HepG2 (cell line): Measurements from ENCODE around the gene TARP.

ENCODE experiments used
- ATAC-seq: fragments of 200-7000 bp; cut with Tn5 transposase; 3 replicates; pipeline ENCODE4 v1.9.1; 2020; ENCODE audit warnings: mild to moderate bottlenecking, moderate library complexity
- BruUV-seq: library from RNA; stranded (reverse); fragments of 400-500 nt; replicated peaks from 2 replicates; lab custom pipeline; 2021; lab: Mats Ljungman, UMichigan
- CTCF ChIA-PET: fragments of 300-600 bp; formaldehyde crosslinking; extraction: SDS; loops from one replicate; lab custom pipeline; 2021; ENCODE audit warnings: low total read pairs, inconsistent platforms, low intra/inter-chr PET ratio; lab: Yijun Ruan, JAX
- POLR2A ChIA-PET: fragments of 350-600 bp; sonication (Branson Sonifier 250); formaldehyde crosslinking; loops from one replicate; lab custom pipeline; 2020; ENCODE audit warnings: antibody characterized with exemption, inconsistent platforms; lab: Yijun Ruan, JAX
- DNase-seq: peaks from one replicate; pipeline ENCODE4 v3.0.0-alpha.2; 2015; ENCODE audit warnings: low spot score
- FAIRE-seq: peaks from 3 replicates; lab custom pipeline; 2011; peaks lifted over from hg19 to GRCh38; lab: Jason Lieb, UNC
- H2AFZ ChIP-seq: one replicate; pipeline ENCODE4 v1.6.1; 2011; ENCODE audit warnings: low read length, inconsistent platforms
- H3K27ac ChIP-seq: fragments of 300-600 bp; 3 replicates; pipeline ENCODE4 v1.8.0; 2011; ENCODE audit warnings: mixed run types, mild to moderate bottlenecking, mixed read lengths, low read length, inconsistent platforms; ENCODE audit not compliant: insufficient read depth; ENCODE audit errors: extremely low read length
- H3K27me3 ChIP-seq, 2 experiments: fragments of 200-600 bp in 1 of 2; 2 replicates in 1 of 2; 3 replicates in 1 of 2; pipeline versions ENCODE4 v1.6.0 to v1.8.0; 2011; ENCODE audit warnings: low read length in 2 of 2, mild to moderate bottlenecking in 2 of 2, moderate library complexity in 2 of 2, inconsistent platforms in 1 of 2; ENCODE audit not compliant: insufficient read depth in 2 of 2, control insufficient read depth in 1 of 2
- H3K36me3 ChIP-seq, 2 experiments: fragments of 200-600 bp in 1 of 2; replicated peaks in 1 of 2; 2 replicates in 1 of 2; 3 replicates in 1 of 2; pipeline versions ENCODE4 v1.5.1 to v1.8.0; 2011; ENCODE audit warnings: low read length in 2 of 2, inconsistent platforms in 1 of 2; ENCODE audit not compliant: insufficient read depth in 2 of 2, control insufficient read depth in 1 of 2
- H3K4me1 ChIP-seq: 2 replicates; pipeline ENCODE4 v1.5.1; 2012; ENCODE audit warnings: low read length, inconsistent platforms; ENCODE audit not compliant: insufficient read depth
- H3K4me2 ChIP-seq: 2 replicates; pipeline ENCODE4 v1.6.0; 2011; ENCODE audit warnings: low read depth, low read length, inconsistent platforms
- H3K4me3 ChIP-seq, 3 experiments: fragments of 200-600 bp in 1 of 3; sonication (generic), shearing (Covaris generic) in 1 of 3; replicated peaks in 1 of 3; 2 replicates each; pipeline ENCODE4 v1.5.1; 2011 to 2016; ENCODE audit warnings: low read length in 3 of 3, inconsistent platforms in 2 of 3, low read depth in 2 of 3, mild to moderate bottlenecking in 2 of 3, control low read depth in 1 of 3, mixed read lengths in 1 of 3; ENCODE audit not compliant: insufficient read depth in 1 of 3
- H3K79me2 ChIP-seq: one replicate; pipeline ENCODE4 v1.6.1; 2011; ENCODE audit warnings: low read length, inconsistent platforms; ENCODE audit not compliant: insufficient read depth
- H3K9ac ChIP-seq: 2 replicates; pipeline ENCODE4 v1.6.0; 2011; ENCODE audit warnings: mild to moderate bottlenecking, low read depth, low read length, inconsistent platforms; ENCODE audit not compliant: insufficient read depth
- H3K9me3 ChIP-seq: 2 replicates; pipeline ENCODE4 v1.5.1; 2012; ENCODE audit warnings: mild to moderate bottlenecking, low read length
- H4K20me1 ChIP-seq: 2 replicates; pipeline ENCODE4 v1.6.0; 2011; ENCODE audit warnings: inconsistent platforms, mild to moderate bottlenecking, low read length, moderate library complexity; ENCODE audit not compliant: insufficient read depth
- AGO2 ChIP-seq: fragments of 200-400 bp; formaldehyde crosslinking; optimal IDR thresholded peaks from 2 replicates; pipeline ENCODE3; 2017; ENCODE audit warnings: mild to moderate bottlenecking, low read depth, low read length, moderate library complexity
- GABPB1 ChIP-seq: IDR thresholded peaks from 2 replicates; pipeline ENCODE4 v1.6.1; 2016; ENCODE audit warnings: mild to moderate bottlenecking, missing genetic modification reagents, moderate library complexity, missing compliant biosample characterization
- HCFC1 ChIP-seq: fragments of 150-350 bp; IDR thresholded peaks from 2 replicates; pipeline ENCODE4 v1.6.1; 2014; ENCODE audit warnings: low read depth, low read length
- IKZF4 ChIP-seq: sonication (generic); formaldehyde crosslinking; IDR thresholded peaks from 2 replicates; pipeline ENCODE4 v1.5.1; 2020; ENCODE audit warnings: borderline replicate concordance, mild to moderate bottlenecking, low read depth, missing genetic modification reagents; ENCODE audit errors: not compliant biosample characterization
- SMYD3 ChIP-seq: sonication (generic); formaldehyde crosslinking; IDR thresholded peaks from 2 replicates; pipeline ENCODE4 v1.8.1; 2023; ENCODE audit warnings: mild to moderate bottlenecking, missing genetic modification reagents
- ZFP1 ChIP-seq: IDR thresholded peaks from 2 replicates; pipeline ENCODE4 v1.6.1; 2016
- ZNF577 ChIP-seq: sonication (generic); formaldehyde crosslinking; IDR thresholded peaks from 2 replicates; pipeline ENCODE4 v1.4.0; 2020; ENCODE audit warnings: mild to moderate bottlenecking, low read depth, missing genetic modification reagents, borderline replicate concordance
- ZNF777 ChIP-seq: sonication (generic); formaldehyde crosslinking; IDR thresholded peaks from 2 replicates; pipeline ENCODE4 v1.4.0; 2020; ENCODE audit warnings: missing genetic modification reagents
- WGBS: methylation state at CpG from one replicate; pipeline ENCODE4 v1.1.6; 2017; ENCODE audit warnings: low lambda C conversion rate; 5-methylcytosine and 5-hydroxymethylcytosine counted together
- in situ Hi-C: cut with HindIII; loops from 2 replicates; pipeline ENCODE4 v1.10.0; 2017; ENCODE audit warnings: low pct_unique_long_range_greater_than_20kb; ENCODE audit not compliant: extremely low pct_ligation_motif_present
- intact Hi-C: fragments of 100-400 bp; cut with micrococcal nuclease; formaldehyde crosslinking; loops from one replicate; pipeline ENCODE4 v1.10.0; 2022; ENCODE audit not compliant: unreplicated experiment

Gene TARP

DNA sequence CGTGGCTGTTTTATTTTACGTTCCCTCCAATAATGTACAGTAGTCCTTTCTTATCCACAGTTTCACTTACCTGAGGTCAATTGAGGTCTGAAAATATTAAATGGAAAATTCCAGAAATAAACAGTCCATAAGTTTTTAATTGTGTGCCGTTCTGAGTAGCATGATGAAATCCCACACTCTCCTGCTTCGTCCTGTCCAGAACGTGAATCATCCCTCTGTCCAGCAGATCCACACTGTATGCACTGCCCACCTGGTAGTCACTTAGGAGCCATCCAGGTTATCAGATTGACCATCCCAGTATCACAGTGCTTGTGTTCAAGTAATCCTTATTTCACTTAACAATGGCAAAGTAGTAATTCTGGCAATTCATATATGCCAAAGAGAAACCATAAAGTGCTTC lies 49.0 kb downstream of the TARP start:
- no peak overlapping the region for H2AFZ ChIP-seq
- no peak for TF ChIP-seq ZFP1 (CRISPR knock-in tag)
- TF ChIP-seq HCFC1 = no peak
- TF ChIP-seq SMYD3 (CRISPR knock-in tag) = no peak
- no peak for TF ChIP-seq IKZF4 (CRISPR knock-in tag)
- TF ChIP-seq ZNF577 (CRISPR knock-in tag) = no peak
- TF ChIP-seq, all 625 proteins: peak for 0
- Histone ChIP-seq H3K4me1 (no peaks in the 10 kb centered on the region), H3K9ac (no peak overlapping the region), H3K4me3 (no peak overlapping the region), H3K27me3 (no peaks in the 10 kb centered on the region), H3K27ac (no peak overlapping the region), H3K4me2 (no peak overlapping the region), H3K9me3 (no peaks in the 10 kb centered on the region), H3K36me3 (peaks cover 6 to 33% of the 10 kb centered on the region in 2 experiments; a peak in 4 of 5 replicates), H4K20me1 (no peaks in the 10 kb centered on the region), H3K79me2 (no peaks in the 10 kb centered on the region)
- no peak for FAIRE-seq
- CTCF ChIA-PET = no interaction called here
- POLR2A ChIA-PET = no interaction called here
- intact Hi-C loops = no loop called here
- in situ Hi-C loops = loop anchor here (5.0 kb wide), 2 partner anchors 117 to 322 kb away; no protein-coding TSS in a partner anchor
- no TSS peak for BruUV-seq
- WGBS = 93% methylated on average over 5 of the region's 5 CpGs
- no peak for ATAC-seq
- no peak for DNase-seq

DNA sequence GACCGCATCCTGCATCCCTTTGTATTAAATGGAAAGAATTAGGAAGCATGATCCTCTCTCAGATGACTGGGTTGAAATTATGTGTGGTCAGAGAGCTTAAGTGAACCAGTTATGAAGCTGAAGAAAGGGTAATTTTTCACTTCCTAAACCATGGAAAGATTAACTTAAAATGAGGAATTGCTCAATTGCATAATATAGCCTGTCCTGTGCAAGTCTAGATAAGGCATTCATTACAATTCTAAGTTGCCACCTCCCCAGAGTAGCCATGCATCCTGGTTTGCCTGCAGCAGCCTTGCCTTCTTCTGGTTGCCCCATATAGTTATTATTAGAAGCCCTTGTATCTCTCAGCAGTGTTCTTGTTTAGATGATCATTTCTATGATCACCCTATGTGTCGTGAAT lies 50.1 kb downstream of the TARP start:
- DNase-seq (no peak), ATAC-seq (no peak), FAIRE-seq (no peak)
- H4K20me1 ChIP-seq = no peaks in the 10 kb centered on the region
- no peak overlapping the region for H3K4me2 ChIP-seq
- POLR2A ChIA-PET = no interaction called here
- no peaks in the 10 kb centered on the region for H3K27me3 ChIP-seq
- no peaks in the 10 kb centered on the region for H3K79me2 ChIP-seq
- CTCF ChIA-PET = interaction anchor here (1.8 to 3.4 kb wide), 3 partner anchors 115 to 322 kb away, joined by 13 to 44 read pairs (median 27); no protein-coding TSS in a partner anchor
- no peaks in the 10 kb centered on the region for H3K4me1 ChIP-seq
- H3K27ac ChIP-seq = no peak overlapping the region
- no peak overlapping the region for H3K4me3 ChIP-seq
- in situ Hi-C loops = loop anchor here (5.0 kb wide), 2 partner anchors 116 to 321 kb away; no protein-coding TSS in a partner anchor
- TF ChIP-seq AGO2 (no peak), ZNF777 (CRISPR knock-in tag) (no peak), GABPB1 (no peak)
- WGBS = 94% methylated on average over 2 of the region's 2 CpGs
- peaks cover 4 to 26% of the 10 kb centered on the region in 2 experiments; a peak in 4 of 5 replicates for H3K36me3 ChIP-seq
- H2AFZ ChIP-seq = no peak overlapping the region
- no peak overlapping the region for H3K9ac ChIP-seq
- no peaks in the 10 kb centered on the region for H3K9me3 ChIP-seq
- intact Hi-C loops = no loop called here
- BruUV-seq = no TSS peak
